Naive B cell (primary cell): ENCODE data around the gene PITPNB. TPM values are rescaled to one million over a fixed set of nuclear protein-coding genes. Genes with fewer than 3 reads are reported as not detected.

ENCODE experiments used
- ATAC-seq, 2 donors: fragments of 150-1000 bp; cut with Tn5 transposase; 2 replicates each; pipeline ENCODE4 v1.10.0; 2021; ENCODE audit warnings: low read depth in 2 of 2, mild to moderate bottlenecking in 2 of 2, moderate library complexity in 2 of 2
- DNase-seq: peaks from one replicate; pipeline ENCODE4 v3.0.0; 2022
- H3K27ac Mint-ChIP-seq, 6 donors: one replicate each; pipeline ENCODE4 v1.8.0; 2020 to 2022; ENCODE audit warnings: mild to moderate bottlenecking in 6 of 6, mixed read lengths in 6 of 6, moderate library complexity in 5 of 6, inconsistent platforms in 2 of 6
- H3K27me3 Mint-ChIP-seq, 3 donors: one replicate each; pipeline ENCODE4 v1.8.0; 2021 to 2022; ENCODE audit warnings: mixed read lengths in 3 of 3, mild to moderate bottlenecking in 1 of 3
- H3K36me3 Mint-ChIP-seq, 2 donors: one replicate each; pipeline ENCODE4 v1.8.0; 2020 to 2022; ENCODE audit warnings: mixed read lengths in 2 of 2, inconsistent platforms in 1 of 2, mild to moderate bottlenecking in 1 of 2
- H3K4me1 Mint-ChIP-seq, 3 donors: one replicate each; pipeline ENCODE4 v1.8.0; 2020 to 2022; ENCODE audit warnings: mixed read lengths in 3 of 3, inconsistent platforms in 1 of 3, mild to moderate bottlenecking in 1 of 3, moderate library complexity in 1 of 3
- H3K4me3 Mint-ChIP-seq, 8 donors: one replicate each; pipeline ENCODE4 v1.8.0; 2020 to 2022; ENCODE audit warnings: mild to moderate bottlenecking in 8 of 8, mixed read lengths in 8 of 8, moderate library complexity in 8 of 8, inconsistent platforms in 2 of 8
- H3K9me3 Mint-ChIP-seq, 7 donors: one replicate each; pipeline ENCODE4 v1.8.0; 2020 to 2022; ENCODE audit warnings: mixed read lengths in 7 of 7, mild to moderate bottlenecking in 5 of 7, inconsistent platforms in 2 of 7, moderate library complexity in 1 of 7
- polyA plus RNA-seq, 6 donors: library from polyadenylated mRNA; unstranded; fragments of 300-500 nt; fragmentation: Illumina TruSeq; gene quantifications; one replicate each; pipeline ENCODE4 v1.2.3, GENCODE V29; 2021; ENCODE audit warnings: low read depth in 6 of 6

Gene PITPNB
- polyA plus RNA-seq, 6 donors from 2014 or later: 55.7 to 77.5 (median 67.3) TPM

DNA sequence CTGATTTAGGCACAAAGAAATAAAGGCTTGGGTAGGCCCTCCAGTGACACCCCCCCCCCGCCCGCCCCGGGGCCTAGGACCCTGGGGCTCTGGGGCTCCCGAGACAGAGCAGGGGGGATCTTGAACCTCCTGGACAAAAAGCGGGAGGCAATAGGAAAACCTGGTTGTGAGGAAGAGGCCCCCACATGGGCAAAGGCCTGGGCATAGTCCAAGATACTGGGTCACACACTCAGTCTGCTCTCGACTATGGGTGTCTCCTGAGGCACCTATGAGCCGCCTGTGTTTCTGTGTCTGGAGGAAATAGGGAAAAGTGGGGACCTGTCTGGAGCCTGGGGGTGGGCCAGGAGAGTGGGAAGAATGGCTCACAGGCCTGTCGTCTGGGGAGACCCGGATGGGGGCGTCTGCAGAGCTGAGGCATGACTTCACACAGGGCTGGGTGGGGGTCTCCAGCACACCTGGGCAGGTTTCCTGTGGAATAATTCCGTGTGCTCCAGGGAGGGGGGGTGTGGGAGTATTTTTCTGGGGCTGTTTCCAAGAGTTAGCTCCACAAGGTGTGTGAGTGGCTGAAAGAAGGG lies 115.1 kb downstream of the PITPNB start:
- no peaks in the 10 kb centered on the region for H3K9me3 Mint-ChIP-seq
- DNase-seq: no peak
- ATAC-seq: no peak
- H3K27me3 Mint-ChIP-seq: peaks cover 39 to 63% (median 57%) of the 10 kb centered on the region in 3 donors
- H3K27ac Mint-ChIP-seq: no peak overlapping the region
- H3K36me3 Mint-ChIP-seq: no peaks in the 10 kb centered on the region
- H3K4me3 Mint-ChIP-seq: peak overlapping the region in 2 of 8 donors; percentile 61 to 78
- H3K4me1 Mint-ChIP-seq: peaks cover 13 to 19% (median 16%) of the 10 kb centered on the region in 3 donors

- no peaks in the 10 kb centered on the region for H3K36me3 Mint-ChIP-seq
- peak; percentile 9 to 20 for ATAC-seq
- H3K9me3 Mint-ChIP-seq: no peaks in the 10 kb centered on the region
- H3K4me3 Mint-ChIP-seq: peak overlapping the region; percentile 83 to 93 (median 90)
- peaks cover 13 to 19% (median 16%) of the 10 kb centered on the region in 3 donors for H3K4me1 Mint-ChIP-seq
- H3K27me3 Mint-ChIP-seq: peaks cover 31 to 52% (median 50%) of the 10 kb centered on the region in 3 donors
- H3K27ac Mint-ChIP-seq: no peak overlapping the region
- no peak for DNase-seq
Observed at GRCh38 chr22:27802346-27803073, 116.5 kb downstream of the PITPNB start.

Other genes with a start within 250 kb of the PITPNB start
- gene MN1, start 117.5 kb downstream of the PITPNB start, polyA plus RNA-seq: not detected